ENCODE measurements around the gene PIP5K1B. TPM values are rescaled to one million over a fixed set of nuclear protein-coding genes. Genes with fewer than 3 reads are reported as not detected.

The PIP5K1B gene
- total RNA-seq, 4 donors from 2014 or later, result 0.29 to 8.2 (median 4.1) TPM

- Histone ChIP-seq H3K27me3 (no peaks in the 10 kb centered on the region), H3K27ac (no peak overlapping the region), H3K4me3 (no peak overlapping the region), H3K36me3 (no peaks in the 10 kb centered on the region), H3K4me1 (no peaks in the 10 kb centered on the region), H3K9me3 (no peaks in the 10 kb centered on the region)
- DNase-seq, result no peak
- intact Hi-C loops (cut with DNase I; ENCODE audit: low total_unique reads), result no loop called here
- TF ChIP-seq POLR2A (IDR thresholded peaks at IDR 0.05), result no peak
- no peak for TF ChIP-seq CTCF (IDR thresholded peaks at IDR 0.05)
Measured at GRCh38 chr9:68725070-68725469, 20.0 kb downstream of the PIP5K1B start.

GRCh38 chr9:68726489-68726888 is 21.4 kb downstream of the PIP5K1B start:
- no peaks in the 10 kb centered on the region for H3K36me3 ChIP-seq
- no peak for TF ChIP-seq CTCF (IDR thresholded peaks at IDR 0.05)
- no peaks in the 10 kb centered on the region for H3K27me3 ChIP-seq
- no peak for DNase-seq
- intact Hi-C loops (cut with DNase I; ENCODE audit: low total_unique reads), result no loop called here
- no peak overlapping the region for H3K4me3 ChIP-seq
- H3K4me1 ChIP-seq, result no peaks in the 10 kb centered on the region
- H3K9me3 ChIP-seq, result no peaks in the 10 kb centered on the region
- H3K27ac ChIP-seq, result no peak overlapping the region

- Histone ChIP-seq H3K4me3 (no peak overlapping the region), H3K4me1 (no peaks in the 10 kb centered on the region), H3K9me3 (no peaks in the 10 kb centered on the region), H3K27me3 (no peaks in the 10 kb centered on the region), H3K36me3 (no peaks in the 10 kb centered on the region), H3K27ac (no peak overlapping the region)
- DNase-seq, result no peak
- no peak for TF ChIP-seq CTCF (IDR thresholded peaks at IDR 0.05)
- no peak for TF ChIP-seq POLR2A (IDR thresholded peaks at IDR 0.05)
- intact Hi-C loops (cut with DNase I; ENCODE audit: low total_unique reads), result no loop called here
Measured at GRCh38 chr9:68727636-68728035, 22.6 kb downstream of the PIP5K1B start.

GRCh38 chr9:68728731-68729130 is 23.7 kb downstream of the PIP5K1B start:
- Histone ChIP-seq H3K27me3 (no peaks in the 10 kb centered on the region), H3K4me1 (no peaks in the 10 kb centered on the region), H3K4me3 (no peak overlapping the region), H3K27ac (no peak overlapping the region), H3K9me3 (no peaks in the 10 kb centered on the region), H3K36me3 (no peaks in the 10 kb centered on the region)
- no peak for DNase-seq
- intact Hi-C loops (cut with DNase I; ENCODE audit: low total_unique reads), result no loop called here
- TF ChIP-seq CTCF (IDR thresholded peaks at IDR 0.05) (no peak), POLR2A (IDR thresholded peaks at IDR 0.05) (no peak)

GRCh38 chr9:68730570-68731235 is 25.7 kb downstream of the PIP5K1B start:
- no peaks in the 10 kb centered on the region for H3K36me3 ChIP-seq
- DNase-seq, result no peak
- H3K4me3 ChIP-seq, result no peak overlapping the region
- H3K9me3 ChIP-seq, result no peaks in the 10 kb centered on the region
- TF ChIP-seq CTCF (IDR thresholded peaks at IDR 0.05) (no peak), POLR2A (IDR thresholded peaks at IDR 0.05) (no peak)
- no peaks in the 10 kb centered on the region for H3K27me3 ChIP-seq
- intact Hi-C loops (cut with DNase I; ENCODE audit: low total_unique reads), result no loop called here
- no peaks in the 10 kb centered on the region for H3K4me1 ChIP-seq
- no peak overlapping the region for H3K27ac ChIP-seq

All from uterus (tissue), 4 donors.